T-helper 2 cell treated with Interferon-gamma antibody and Interleukin-4, amounts not matched to agents 5 μg/mL and 100 μg/mL, for 36 hours (primary cell): ENCODE results near the gene CTXND1.

ENCODE experiments used
- DNase-seq: peaks from one replicate; pipeline ENCODE4 v3.0.0; 2021; ENCODE audit warnings: low spot score
- H3K27ac Mint-ChIP-seq: one replicate; pipeline ENCODE4 v1.8.0; 2021; ENCODE audit warnings: mild to moderate bottlenecking, mixed read lengths
- H3K27me3 Mint-ChIP-seq: one replicate; pipeline ENCODE4 v1.8.0; 2021; ENCODE audit warnings: low read depth, mixed read lengths
- H3K36me3 Mint-ChIP-seq: one replicate; pipeline ENCODE4 v1.8.0; 2021; ENCODE audit warnings: low read depth, mixed read lengths
- H3K4me1 Mint-ChIP-seq: one replicate; pipeline ENCODE4 v1.8.0; 2021; ENCODE audit warnings: low read depth, mixed read lengths
- H3K4me3 Mint-ChIP-seq: one replicate; pipeline ENCODE4 v1.8.0; 2022; ENCODE audit warnings: mild to moderate bottlenecking, moderate library complexity, mixed read lengths
- H3K9me3 Mint-ChIP-seq: one replicate; pipeline ENCODE4 v1.8.0; 2021; ENCODE audit warnings: mixed read lengths

The CTXND1 gene

GRCh38 chr15:80191897-80192595, 60.0 kb downstream of the CTXND1 start:
- Mint-ChIP-seq H3K27ac (no peak overlapping the region), H3K4me3 (no peak overlapping the region), H3K9me3 (no peaks in the 10 kb centered on the region), H3K36me3 (peaks cover 6% of the 10 kb centered on the region), H3K27me3 (no peaks in the 10 kb centered on the region), H3K4me1 (no peaks in the 10 kb centered on the region)
- no peak for DNase-seq

- Mint-ChIP-seq H3K4me1 (no peaks in the 10 kb centered on the region), H3K9me3 (no peaks in the 10 kb centered on the region), H3K4me3 (no peak overlapping the region), H3K36me3 (peaks cover 12% of the 10 kb centered on the region), H3K27ac (no peak overlapping the region), H3K27me3 (no peaks in the 10 kb centered on the region)
- DNase-seq: no peak
These were observed 60.8 kb downstream of the CTXND1 start for GRCh38 chr15:80191198-80191597.

- H3K36me3 Mint-ChIP-seq: peaks cover 22% of the 10 kb centered on the region
- no peak for DNase-seq
- no peaks in the 10 kb centered on the region for H3K27me3 Mint-ChIP-seq
- H3K9me3 Mint-ChIP-seq: no peaks in the 10 kb centered on the region
- no peak overlapping the region for H3K4me3 Mint-ChIP-seq
- H3K4me1 Mint-ChIP-seq: no peaks in the 10 kb centered on the region
- no peak overlapping the region for H3K27ac Mint-ChIP-seq
These were observed 63.8 kb downstream of the CTXND1 start for GRCh38 chr15:80188251-80188650.

GRCh38 chr15:80186597-80186996, 65.4 kb downstream of the CTXND1 start:
- H3K4me1 Mint-ChIP-seq: no peaks in the 10 kb centered on the region
- DNase-seq: no peak
- H3K27me3 Mint-ChIP-seq: no peaks in the 10 kb centered on the region
- no peaks in the 10 kb centered on the region for H3K9me3 Mint-ChIP-seq
- H3K27ac Mint-ChIP-seq: no peak overlapping the region
- peaks cover 33% of the 10 kb centered on the region for H3K36me3 Mint-ChIP-seq
- no peak overlapping the region for H3K4me3 Mint-ChIP-seq

DNA sequence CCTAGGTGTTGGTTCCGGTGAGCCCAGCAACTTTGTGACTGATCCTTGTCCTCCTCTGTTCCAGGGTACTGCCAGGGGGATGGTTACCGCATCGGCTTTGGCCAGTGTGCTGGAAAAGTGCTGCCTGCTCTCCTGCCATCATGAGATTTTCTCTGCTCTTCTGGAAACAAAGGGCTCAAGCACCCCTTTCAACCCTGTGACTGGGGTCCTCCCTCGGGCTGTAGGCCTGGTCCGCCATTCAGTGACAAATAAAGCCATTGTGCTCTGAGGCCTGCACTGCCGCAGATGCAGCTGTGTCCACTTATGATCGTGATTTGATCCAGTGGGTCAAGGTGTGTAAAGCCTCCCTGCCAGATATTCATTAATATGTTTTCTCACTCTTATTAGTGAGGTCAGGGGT, 65.9 kb downstream of the CTXND1 start:
- H3K4me3 Mint-ChIP-seq: no peak overlapping the region
- peaks cover 33% of the 10 kb centered on the region for H3K36me3 Mint-ChIP-seq

DNA sequence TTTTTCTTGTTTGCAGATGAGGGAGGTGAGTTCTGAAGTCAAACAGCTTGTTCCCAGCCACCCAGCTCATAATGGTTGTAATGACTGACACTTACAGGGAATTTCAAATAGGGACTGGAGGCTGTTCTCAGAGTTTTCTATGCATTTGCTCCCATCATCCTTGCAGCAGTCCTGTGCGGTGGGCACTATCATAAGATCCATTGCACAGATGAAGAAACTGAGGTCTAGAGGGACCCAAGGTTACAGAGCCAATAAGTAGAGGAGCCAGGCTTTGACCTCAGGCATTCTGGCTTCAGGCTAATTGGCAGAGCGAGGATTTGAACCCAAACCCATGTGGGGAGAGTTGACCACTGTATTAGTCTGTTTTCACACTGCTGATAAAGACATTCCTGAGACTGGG, 66.9 kb downstream of the CTXND1 start:
- H3K27ac Mint-ChIP-seq: no peak overlapping the region
- H3K9me3 Mint-ChIP-seq: no peaks in the 10 kb centered on the region
- DNase-seq: no peak
- H3K27me3 Mint-ChIP-seq: no peaks in the 10 kb centered on the region
- H3K4me1 Mint-ChIP-seq: no peaks in the 10 kb centered on the region
- peaks cover 33% of the 10 kb centered on the region for H3K36me3 Mint-ChIP-seq
- H3K4me3 Mint-ChIP-seq: no peak overlapping the region

More for the DNA sequence above, 65.9 kb downstream of the CTXND1 start:
- H3K27ac Mint-ChIP-seq: no peak overlapping the region
- no peaks in the 10 kb centered on the region for H3K27me3 Mint-ChIP-seq
- H3K9me3 Mint-ChIP-seq: no peaks in the 10 kb centered on the region
- no peaks in the 10 kb centered on the region for H3K4me1 Mint-ChIP-seq
- no peak for DNase-seq

- H3K4me1 Mint-ChIP-seq: no peaks in the 10 kb centered on the region
These were observed 67.5 kb downstream of the CTXND1 start for GRCh38 chr15:80184554-80184953.

DNA sequence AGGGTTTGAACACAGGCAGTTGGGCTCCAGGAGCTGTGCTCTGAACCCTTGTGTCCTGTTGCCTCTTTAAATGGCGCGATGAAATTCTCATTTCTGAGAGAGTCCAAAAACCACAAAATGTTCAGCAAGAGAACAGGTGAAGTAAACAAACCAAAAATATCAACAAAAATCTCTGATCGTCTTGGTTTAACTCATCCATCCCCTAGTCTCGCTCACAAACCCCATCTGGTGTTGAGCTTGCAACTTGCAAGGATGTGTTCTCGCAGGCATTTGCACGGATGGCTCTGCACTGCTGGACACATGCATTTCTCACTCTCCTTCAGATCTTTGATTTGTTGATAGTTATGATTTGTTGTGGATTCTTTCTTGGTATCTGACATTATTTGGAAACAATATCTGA, 68.1 kb downstream of the CTXND1 start:
- no peaks in the 10 kb centered on the region for H3K4me1 Mint-ChIP-seq
- DNase-seq: no peak
- peaks cover 34% of the 10 kb centered on the region for H3K36me3 Mint-ChIP-seq
- H3K9me3 Mint-ChIP-seq: no peaks in the 10 kb centered on the region
- no peak overlapping the region for H3K4me3 Mint-ChIP-seq
- no peak overlapping the region for H3K27ac Mint-ChIP-seq
- H3K27me3 Mint-ChIP-seq: no peaks in the 10 kb centered on the region

More at GRCh38 chr15:80184554-80184953, 67.5 kb downstream of the CTXND1 start:
- no peaks in the 10 kb centered on the region for H3K9me3 Mint-ChIP-seq
- no peak overlapping the region for H3K27ac Mint-ChIP-seq
- peaks cover 33% of the 10 kb centered on the region for H3K36me3 Mint-ChIP-seq
- H3K4me3 Mint-ChIP-seq: no peak overlapping the region
- no peak for DNase-seq
- no peaks in the 10 kb centered on the region for H3K27me3 Mint-ChIP-seq

- H3K27ac Mint-ChIP-seq: no peak overlapping the region
- H3K36me3 Mint-ChIP-seq: peaks cover 33% of the 10 kb centered on the region
- H3K4me3 Mint-ChIP-seq: no peak overlapping the region
- no peak for DNase-seq
- H3K27me3 Mint-ChIP-seq: no peaks in the 10 kb centered on the region
- H3K9me3 Mint-ChIP-seq: no peaks in the 10 kb centered on the region
- no peaks in the 10 kb centered on the region for H3K4me1 Mint-ChIP-seq
These were observed 68.7 kb downstream of the CTXND1 start for GRCh38 chr15:80183306-80183705.

DNA sequence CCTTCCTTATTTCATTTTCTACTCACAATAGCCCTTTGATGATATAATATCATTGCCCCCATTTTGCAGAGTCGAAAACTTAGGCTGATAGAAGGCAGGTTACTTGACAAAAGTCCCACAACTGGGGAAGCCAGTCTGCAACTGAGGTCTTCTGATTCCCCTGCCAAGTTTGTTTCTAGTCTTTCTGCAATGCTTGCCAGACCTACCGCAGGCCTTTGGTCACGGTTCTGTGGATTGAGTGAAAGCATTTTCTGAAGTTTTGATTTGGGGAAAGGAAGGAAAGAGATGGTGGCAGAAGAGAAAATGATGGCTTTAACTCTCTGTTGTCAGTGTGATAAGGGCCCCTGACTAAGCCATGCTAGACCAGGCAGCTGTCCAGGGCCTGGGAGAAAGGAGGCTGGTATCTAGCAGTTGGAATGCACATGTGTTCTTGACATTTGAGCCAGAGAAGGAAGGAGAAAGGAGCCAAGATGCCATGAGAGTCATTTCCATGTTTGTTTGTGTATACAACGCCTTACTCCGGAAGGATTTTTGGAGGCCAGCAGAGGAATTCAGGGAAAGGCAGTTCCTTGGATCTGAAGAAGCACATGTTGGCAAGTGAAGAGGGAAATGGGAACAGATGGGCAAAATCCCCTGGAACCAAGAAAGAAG, 69.3 kb downstream of the CTXND1 start:
- Mint-ChIP-seq H3K4me3 (no peak overlapping the region), H3K27me3 (no peaks in the 10 kb centered on the region), H3K9me3 (no peaks in the 10 kb centered on the region), H3K36me3 (peaks cover 33% of the 10 kb centered on the region), H3K27ac (no peak overlapping the region), H3K4me1 (no peaks in the 10 kb centered on the region)
- no peak for DNase-seq

- no peak for DNase-seq
- Mint-ChIP-seq H3K27me3 (no peaks in the 10 kb centered on the region), H3K4me1 (no peaks in the 10 kb centered on the region), H3K36me3 (peaks cover 25% of the 10 kb centered on the region), H3K27ac (no peak overlapping the region), H3K9me3 (no peaks in the 10 kb centered on the region), H3K4me3 (no peak overlapping the region)
These were observed 71.0 kb downstream of the CTXND1 start for GRCh38 chr15:80180986-80181385.

GRCh38 chr15:80180468-80180867, 71.5 kb downstream of the CTXND1 start:
- DNase-seq: no peak
- H3K4me1 Mint-ChIP-seq: no peaks in the 10 kb centered on the region
- H3K4me3 Mint-ChIP-seq: no peak overlapping the region
- no peaks in the 10 kb centered on the region for H3K9me3 Mint-ChIP-seq
- no peaks in the 10 kb centered on the region for H3K27me3 Mint-ChIP-seq
- H3K36me3 Mint-ChIP-seq: peaks cover 26% of the 10 kb centered on the region
- no peak overlapping the region for H3K27ac Mint-ChIP-seq

- no peaks in the 10 kb centered on the region for H3K4me1 Mint-ChIP-seq
- H3K27ac Mint-ChIP-seq: peak overlapping the region; percentile 37
- no peaks in the 10 kb centered on the region for H3K27me3 Mint-ChIP-seq
- H3K9me3 Mint-ChIP-seq: no peaks in the 10 kb centered on the region
- H3K4me3 Mint-ChIP-seq: no peak overlapping the region
- H3K36me3 Mint-ChIP-seq: peaks cover 22% of the 10 kb centered on the region
- no peak for DNase-seq
These were observed 72.1 kb downstream of the CTXND1 start for GRCh38 chr15:80179935-80180334.

DNA sequence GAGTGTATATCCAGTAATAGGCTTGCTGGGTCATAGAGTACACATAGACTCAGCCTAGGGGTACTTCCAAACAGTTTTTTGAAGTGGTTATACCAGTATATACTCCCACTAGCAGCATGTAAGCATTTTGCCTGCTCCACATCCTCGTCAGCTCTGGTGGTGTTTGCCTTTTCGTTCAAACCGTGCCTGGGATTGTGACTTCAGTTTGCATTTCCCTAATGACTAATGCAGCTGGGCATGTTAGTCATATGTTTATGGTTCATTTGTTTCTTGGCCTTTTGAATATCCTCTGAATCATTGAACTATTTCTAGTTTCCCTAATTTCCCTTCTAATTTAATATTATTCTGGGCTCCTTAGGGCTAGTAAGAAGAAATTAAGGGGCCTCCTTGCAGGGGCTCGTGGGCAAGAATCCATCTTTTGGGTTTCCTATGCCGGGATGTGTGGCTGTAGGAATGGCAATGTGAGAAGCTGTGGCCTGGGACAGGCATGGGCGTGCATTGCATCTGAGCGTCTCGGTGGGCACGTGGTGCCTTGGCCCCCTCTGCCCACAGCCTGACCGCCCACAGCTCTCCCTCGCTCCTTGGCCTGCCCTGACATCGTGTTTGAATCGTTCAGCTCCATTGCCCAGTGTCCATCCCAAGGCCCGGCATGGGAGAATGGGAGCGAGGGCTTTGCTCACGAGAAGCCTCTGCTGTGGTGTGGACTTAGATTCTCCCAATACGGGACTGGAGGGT, 72.8 kb downstream of the CTXND1 start:
- no peak overlapping the region for H3K4me3 Mint-ChIP-seq

More for the DNA sequence above, 72.8 kb downstream of the CTXND1 start:
- H3K36me3 Mint-ChIP-seq: peaks cover 19% of the 10 kb centered on the region
- no peaks in the 10 kb centered on the region for H3K27me3 Mint-ChIP-seq
- DNase-seq: no peak
- no peaks in the 10 kb centered on the region for H3K9me3 Mint-ChIP-seq
- no peaks in the 10 kb centered on the region for H3K4me1 Mint-ChIP-seq
- H3K27ac Mint-ChIP-seq: peak overlapping the region; percentile 37
